K562 (cell line): ENCODE data around the gene FGF14. TPM values are rescaled to one million over a fixed set of nuclear protein-coding genes. Genes with fewer than 3 reads are reported as not detected.

Experiments
- ATAC-seq: fragments of 200-7000 bp; cut with Tn5 transposase; 3 replicates; pipeline ENCODE4 v1.9.1; 2020; ENCODE audit warnings: moderate library complexity
- BruUV-seq: library from RNA; stranded (reverse); fragments of 400-500 nt; replicated peaks from 2 replicates; lab custom pipeline; 2021; lab: Mats Ljungman, UMichigan
- CTCF ChIA-PET: fragments of 300-600 bp; formaldehyde crosslinking; extraction: SDS; loops from one replicate; lab custom pipeline; 2021; ENCODE audit warnings: low intra/inter-chr PET ratio; lab: Yijun Ruan, JAX
- POLR2A ChIA-PET: fragments of 300-600, 350-650 bp; sonication (Branson Sonifier 250); formaldehyde crosslinking; extraction: SDS; loops from one replicate; lab custom pipeline; 2021; ENCODE audit warnings: antibody characterized with exemption, inconsistent platforms; lab: Yijun Ruan, JAX
- DNase-seq, 4 experiments: peaks; one replicate each; pipeline versions ENCODE4 v3.0.0 to v3.0.0-alpha.2; 2011 to 2018; ENCODE audit warnings: low spot score in 3 of 4, mixed read lengths in 3 of 4; ENCODE audit errors: extremely low read depth in 1 of 4
- FAIRE-seq: peaks from 2 replicates; lab custom pipeline; 2011; peaks lifted over from hg19 to GRCh38; lab: Jason Lieb, UNC
- H2AFZ ChIP-seq: 2 replicates; pipeline ENCODE4 v1.6.0; 2011; ENCODE audit warnings: low read depth, low read length, control low read depth, inconsistent platforms
- H3K27ac ChIP-seq: fragments of 200-600 bp; 3 replicates; pipeline ENCODE4 v1.8.0; 2011; ENCODE audit warnings: low read depth, mild to moderate bottlenecking, control low read depth, inconsistent platforms, low read length, moderate library complexity, mixed read lengths; ENCODE audit errors: extremely low read depth
- H3K27me3 ChIP-seq, 2 experiments: fragments of 300-600 bp in 1 of 2; 2 replicates in 1 of 2; 3 replicates in 1 of 2; pipeline versions ENCODE4 v1.6.0 to v1.8.0; 2011; ENCODE audit warnings: inconsistent platforms in 2 of 2, low read length in 2 of 2, mild to moderate bottlenecking in 1 of 2, mixed read lengths in 1 of 2, moderate library complexity in 1 of 2; ENCODE audit not compliant: control insufficient read depth in 2 of 2, insufficient read depth in 2 of 2
- H3K36me3 ChIP-seq: fragments of 300-600 bp; 3 replicates; pipeline ENCODE4 v1.8.0; 2011; ENCODE audit warnings: mild to moderate bottlenecking, low read length, inconsistent platforms; ENCODE audit not compliant: control insufficient read depth, insufficient read depth
- H3K4me1 ChIP-seq, 2 experiments: fragments of 200-600 bp in 1 of 2; replicated peaks in 1 of 2; 2 replicates in 1 of 2; 3 replicates in 1 of 2; pipeline versions ENCODE4 v1.5.1 to v1.8.0; 2011; ENCODE audit warnings: inconsistent platforms in 2 of 2, low read length in 2 of 2, mild to moderate bottlenecking in 1 of 2, mixed read lengths in 1 of 2, moderate library complexity in 1 of 2; ENCODE audit not compliant: control insufficient read depth in 2 of 2, insufficient read depth in 2 of 2
- H3K4me2 ChIP-seq: 2 replicates; pipeline ENCODE4 v1.6.1; 2011; ENCODE audit warnings: low read length, control low read depth, inconsistent platforms, mixed read lengths; ENCODE audit not compliant: insufficient read depth
- H3K4me3 ChIP-seq: fragments of 200-600 bp; sonication (generic), shearing (Covaris generic); 2 replicates; pipeline ENCODE4 v1.5.1; 2016; ENCODE audit warnings: control low read depth, inconsistent platforms
- H3K79me2 ChIP-seq: fragments of 200-600 bp; 3 replicates; pipeline ENCODE4 v1.8.0; 2011; ENCODE audit warnings: low read length, inconsistent platforms; ENCODE audit not compliant: control insufficient read depth, insufficient read depth
- H3K9ac ChIP-seq, 2 experiments: 2 replicates each; pipeline versions ENCODE4 v1.6.0 to v1.6.1; 2011; ENCODE audit warnings: low read depth in 2 of 2, low read length in 2 of 2, control low read depth in 1 of 2, inconsistent platforms in 1 of 2, mild to moderate bottlenecking in 1 of 2, mixed read lengths in 1 of 2; ENCODE audit not compliant: insufficient read depth in 1 of 2
- H3K9me1 ChIP-seq: one replicate; pipeline ENCODE4 v1.6.0; 2011; ENCODE audit warnings: inconsistent platforms, mild to moderate bottlenecking, low read length, moderate library complexity; ENCODE audit not compliant: control insufficient read depth, insufficient read depth
- H3K9me3 ChIP-seq: replicated peaks from 2 replicates; pipeline ENCODE4 v1.5.1; 2011; ENCODE audit warnings: low read depth, low read length, inconsistent platforms; ENCODE audit not compliant: control insufficient read depth, insufficient read depth
- H4K20me1 ChIP-seq: replicated peaks from 2 replicates; pipeline ENCODE4 v1.6.1; 2011; ENCODE audit warnings: low read length, inconsistent platforms, mixed read lengths; ENCODE audit not compliant: control insufficient read depth, insufficient read depth
- CBX1 ChIP-seq: sonication (generic); IDR thresholded peaks from 2 replicates; pipeline ENCODE4 v1.6.1; 2016; ENCODE audit warnings: antibody characterized with exemption, low read depth, mild to moderate bottlenecking
- CREBBP ChIP-seq: IDR thresholded peaks from one replicate; pipeline ENCODE4 v1.6.1; 2012; ENCODE audit warnings: low read depth, mild to moderate bottlenecking, control low read depth, inconsistent platforms, low read length
- EWSR1 ChIP-seq: fragments of 450-650 bp; IDR thresholded peaks from 2 replicates; pipeline ENCODE4 v1.6.1; 2018; ENCODE audit warnings: borderline replicate concordance, mild to moderate bottlenecking, low read depth, moderate library complexity; ENCODE audit not compliant: partially characterized antibody
- GTF2A2 ChIP-seq: IDR thresholded peaks from 2 replicates; pipeline ENCODE4 v1.6.1; 2016; ENCODE audit warnings: mild to moderate bottlenecking, missing genetic modification characterization, missing compliant biosample characterization
- HDGF ChIP-seq: fragments of 450-650 bp; IDR thresholded peaks from 2 replicates; pipeline ENCODE4 v1.6.1; 2016
- TGIF2 ChIP-seq: sonication (generic); formaldehyde crosslinking; IDR thresholded peaks from 2 replicates; pipeline ENCODE4 v1.8.1; 2022; ENCODE audit warnings: mild to moderate bottlenecking, missing genetic modification reagents, moderate library complexity
- TSC22D4 ChIP-seq: fragments of 450-650 bp; IDR thresholded peaks from 2 replicates; pipeline ENCODE4 v1.6.1; 2016; ENCODE audit warnings: missing genetic modification characterization, missing biosample characterization, control low read depth
- ZFP30 ChIP-seq: fragments of 250-450 bp; sonication (Bioruptor Pico); IDR thresholded peaks from 2 replicates; pipeline ENCODE4 v1.8.0; 2022; ENCODE audit warnings: moderate library complexity, mild to moderate bottlenecking, inconsistent platforms, borderline replicate concordance
- ZNF347 ChIP-seq: fragments of 450-650 bp; formaldehyde crosslinking; IDR thresholded peaks from 2 replicates; pipeline ENCODE4 v1.4.0; 2020; ENCODE audit warnings: low read depth, mild to moderate bottlenecking, moderate library complexity
- ZNF561 ChIP-seq: fragments of 450-650 bp; formaldehyde crosslinking; conservative IDR thresholded peaks from 2 replicates; pipeline ENCODE4 v1.4.0; 2020; ENCODE audit warnings: mild to moderate bottlenecking, moderate library complexity
- ZNF583 ChIP-seq: fragments of 250-450 bp; sonication (Bioruptor Pico); IDR thresholded peaks from 2 replicates; pipeline ENCODE4 v1.4.0; 2020
- ZNF586 ChIP-seq: fragments of 450-650 bp; formaldehyde crosslinking; conservative IDR thresholded peaks from 2 replicates; pipeline ENCODE4 v1.4.0; 2020; ENCODE audit warnings: mild to moderate bottlenecking, moderate library complexity
- ZNF77 ChIP-seq: fragments of 250-450 bp; sonication (Bioruptor Pico); IDR thresholded peaks from 2 replicates; pipeline ENCODE4 v1.5.0; 2020
- in situ Hi-C: fragments of 300-500 bp; cut with MboI; formaldehyde crosslinking; loops from 4 replicates; pipeline ENCODE4 v1.15.0; 2018; ENCODE audit warnings: inconsistent platforms, mixed read lengths
- intact Hi-C: fragments of 100-400 bp; cut with micrococcal nuclease; formaldehyde crosslinking; loops from 2 replicates; pipeline ENCODE4 v1.14.2; 2022
- polyA plus RNA-seq, 8 experiments: library from polyadenylated mRNA; depleted of rRNA in 4 of 8; stranded (reverse) in 5 of 8; unstranded in 3 of 8; fragments of >200 nt; fragmentation: Nextera tagmentation in 2 of 8; fragmentation: Illumina TruSeq in 1 of 8; extraction: Ambion mirVana in 2 of 8; extraction: Trizol in 1 of 8; gene quantifications; 2 replicates each; pipeline versions ENCODE4 v1.2.1 to v1.2.3, GENCODE V29; 2011 to 2014; ENCODE audit warnings: inconsistent platforms in 1 of 8, missing spikeins in 1 of 8
- total RNA-seq, 7 experiments: library from RNA; depleted of rRNA in 6 of 7; stranded (reverse); fragments of >200 nt in 6 of 7; fragmentation: Illumina TruSeq in 2 of 7; extraction: Trizol in 2 of 7; gene quantifications; 2 replicates each; pipeline versions ENCODE4 v1.2.1 to v1.2.3, GENCODE V29; 2011 to 2021; ENCODE audit warnings: low replicate concordance in 1 of 7
- TF ChIP-seq, protein P1 (sequence below): fragments of 450-650 bp; IDR thresholded peaks from 2 replicates; pipeline ENCODE4 v1.6.1; 2018; ENCODE audit warnings: mild to moderate bottlenecking, low read depth; ENCODE audit not compliant: partially characterized antibody
- TF ChIP-seq, protein P2 (sequence below): fragments of 450-650 bp; formaldehyde crosslinking; IDR thresholded peaks from 2 replicates; pipeline ENCODE4 v1.4.0; 2022; ENCODE audit warnings: missing genetic modification characterization
- TF ChIP-seq, protein P3 (sequence below): fragments of 450-650 bp; conservative IDR thresholded peaks from 2 replicates; pipeline ENCODE4 v1.6.1; 2016; ENCODE audit warnings: missing genetic modification characterization, low read depth, mild to moderate bottlenecking, missing compliant biosample characterization, moderate library complexity
- TF ChIP-seq, protein P4 (sequence below): fragments of 450-650 bp; formaldehyde crosslinking; IDR thresholded peaks from 2 replicates; pipeline ENCODE4 v1.4.0; 2020; ENCODE audit warnings: mild to moderate bottlenecking, mixed read lengths

The FGF14 gene
- total and polyA plus RNA-seq, 9 of the 15 experiments (the other 6 are each of a cell fraction or from before 2014, with no cell fraction given) = not detected

DNA sequence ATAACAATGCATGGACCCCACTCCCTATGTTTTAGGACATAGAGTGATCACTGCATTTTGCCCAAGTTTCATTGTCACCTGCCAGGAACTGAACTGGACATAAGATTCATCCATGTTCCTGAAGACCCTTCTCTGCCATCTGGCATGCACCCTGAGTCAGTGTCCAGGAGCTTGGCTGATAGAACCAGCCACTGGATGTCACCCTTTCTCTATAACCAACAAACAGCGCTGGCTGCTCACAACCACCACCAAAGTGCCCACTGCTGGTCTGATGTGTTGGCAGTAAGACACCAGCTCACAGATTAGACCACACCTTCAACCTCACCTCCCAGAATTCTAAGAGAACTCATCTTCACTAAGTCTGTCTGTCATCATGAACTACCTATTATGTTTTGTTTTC lies 616.0 kb downstream of the FGF14 start (continued):
- TF ChIP-seq CREBBP (no peak), ZFP30 (no peak), CBX1 (no peak), ZNF586 (CRISPR knock-in tag) (no peak), ZNF583 (CRISPR knock-in tag) (no peak), ZNF347 (CRISPR knock-in tag) (no peak), ZNF77 (no peak), ZNF561 (CRISPR knock-in tag) (no peak)
- TF ChIP-seq, protein P1, sequence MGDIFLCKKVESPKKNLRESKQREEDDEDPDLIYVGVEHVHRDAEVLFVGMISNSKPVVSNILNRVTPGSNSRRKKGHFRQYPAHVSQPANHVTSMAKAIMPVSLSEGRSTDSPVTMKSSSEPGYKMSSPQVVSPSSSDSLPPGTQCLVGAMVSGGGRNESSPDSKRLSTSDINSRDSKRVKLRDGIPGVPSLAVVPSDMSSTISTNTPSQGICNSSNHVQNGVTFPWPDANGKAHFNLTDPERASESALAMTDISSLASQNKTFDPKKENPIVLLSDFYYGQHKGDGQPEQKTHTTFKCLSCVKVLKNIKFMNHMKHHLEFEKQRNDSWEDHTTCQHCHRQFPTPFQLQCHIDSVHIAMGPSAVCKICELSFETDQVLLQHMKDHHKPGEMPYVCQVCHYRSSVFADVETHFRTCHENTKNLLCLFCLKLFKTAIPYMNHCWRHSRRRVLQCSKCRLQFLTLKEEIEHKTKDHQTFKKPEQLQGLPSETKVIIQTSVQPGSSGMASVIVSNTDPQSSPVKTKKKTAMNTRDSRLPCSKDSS = no peak

DNA sequence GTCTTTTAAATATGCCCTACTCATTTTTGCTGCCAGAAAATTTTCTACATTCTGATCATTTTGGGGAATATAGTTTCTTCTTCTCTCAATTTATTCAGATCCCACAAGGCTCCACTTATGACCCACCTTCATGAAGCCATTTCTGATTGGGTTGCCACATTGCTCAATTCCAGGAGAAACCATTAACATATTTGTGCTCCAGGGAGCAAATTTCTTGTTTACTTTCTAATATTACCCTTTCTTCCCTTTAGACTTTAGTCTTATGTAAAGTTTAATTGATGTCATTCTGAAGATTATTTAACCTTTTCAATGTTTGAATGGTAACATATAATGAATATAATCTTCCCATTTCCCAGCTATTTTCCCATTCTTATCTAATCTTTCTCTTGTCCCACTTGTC lies 617.5 kb downstream of the FGF14 start:
- no peak for ATAC-seq
- Histone ChIP-seq H4K20me1 (no peaks in the 10 kb centered on the region), H3K9ac (no peak overlapping the region), H3K27ac (no peak overlapping the region), H3K4me1 (no peaks in the 10 kb centered on the region), H3K4me2 (no peak overlapping the region), H2AFZ (no peak overlapping the region), H3K9me3 (no peaks in the 10 kb centered on the region), H3K4me3 (no peak overlapping the region), H3K36me3 (no peaks in the 10 kb centered on the region), H3K27me3 (no peaks in the 10 kb centered on the region), H3K9me1 (no peaks in the 10 kb centered on the region), H3K79me2 (no peaks in the 10 kb centered on the region)
- intact Hi-C loops = no loop called here
- no peak for FAIRE-seq
- in situ Hi-C loops = no loop called here
- DNase-seq = no peak
- no TSS peak for BruUV-seq
- TF ChIP-seq, protein P2, sequence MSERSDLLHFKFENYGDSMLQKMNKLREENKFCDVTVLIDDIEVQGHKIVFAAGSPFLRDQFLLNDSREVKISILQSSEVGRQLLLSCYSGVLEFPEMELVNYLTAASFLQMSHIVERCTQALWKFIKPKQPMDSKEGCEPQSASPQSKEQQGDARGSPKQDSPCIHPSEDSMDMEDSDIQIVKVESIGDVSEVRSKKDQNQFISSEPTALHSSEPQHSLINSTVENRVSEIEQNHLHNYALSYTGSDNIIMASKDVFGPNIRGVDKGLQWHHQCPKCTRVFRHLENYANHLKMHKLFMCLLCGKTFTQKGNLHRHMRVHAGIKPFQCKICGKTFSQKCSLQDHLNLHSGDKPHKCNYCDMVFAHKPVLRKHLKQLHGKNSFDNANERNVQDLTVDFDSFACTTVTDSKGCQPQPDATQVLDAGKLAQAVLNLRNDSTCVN (CRISPR knock-in tag) = no peak
- no peak for TF ChIP-seq EWSR1
- TF ChIP-seq TGIF2 (CRISPR knock-in tag) = no peak
- TF ChIP-seq TSC22D4 (tag) = no peak
- TF ChIP-seq GTF2A2 (tag) = no peak
- TF ChIP-seq HDGF = no peak
- TF ChIP-seq, protein P3, sequence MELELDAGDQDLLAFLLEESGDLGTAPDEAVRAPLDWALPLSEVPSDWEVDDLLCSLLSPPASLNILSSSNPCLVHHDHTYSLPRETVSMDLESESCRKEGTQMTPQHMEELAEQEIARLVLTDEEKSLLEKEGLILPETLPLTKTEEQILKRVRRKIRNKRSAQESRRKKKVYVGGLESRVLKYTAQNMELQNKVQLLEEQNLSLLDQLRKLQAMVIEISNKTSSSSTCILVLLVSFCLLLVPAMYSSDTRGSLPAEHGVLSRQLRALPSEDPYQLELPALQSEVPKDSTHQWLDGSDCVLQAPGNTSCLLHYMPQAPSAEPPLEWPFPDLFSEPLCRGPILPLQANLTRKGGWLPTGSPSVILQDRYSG (tag) = no peak
- TF ChIP-seq, protein P4, sequence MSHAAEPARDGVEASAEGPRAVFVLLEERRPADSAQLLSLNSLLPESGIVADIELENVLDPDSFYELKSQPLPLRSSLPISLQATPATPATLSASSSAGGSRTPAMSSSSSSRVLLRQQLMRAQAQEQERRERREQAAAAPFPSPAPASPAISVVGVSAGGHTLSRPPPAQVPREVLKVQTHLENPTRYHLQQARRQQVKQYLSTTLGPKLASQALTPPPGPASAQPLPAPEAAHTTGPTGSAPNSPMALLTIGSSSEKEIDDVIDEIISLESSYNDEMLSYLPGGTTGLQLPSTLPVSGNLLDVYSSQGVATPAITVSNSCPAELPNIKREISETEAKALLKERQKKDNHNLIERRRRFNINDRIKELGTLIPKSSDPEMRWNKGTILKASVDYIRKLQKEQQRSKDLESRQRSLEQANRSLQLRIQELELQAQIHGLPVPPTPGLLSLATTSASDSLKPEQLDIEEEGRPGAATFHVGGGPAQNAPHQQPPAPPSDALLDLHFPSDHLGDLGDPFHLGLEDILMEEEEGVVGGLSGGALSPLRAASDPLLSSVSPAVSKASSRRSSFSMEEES (CRISPR knock-in tag) = no peak
- ChIA-PET POLR2A (no interaction called here), CTCF (no interaction called here)
